Epithelial cell of proximal tubule (primary cell): ENCODE measurements around the gene HOXB5. TPM values are rescaled to one million over a fixed set of nuclear protein-coding genes. Genes with fewer than 3 reads are reported as not detected.

Experiments used
- DNase-seq: peaks from one replicate; pipeline ENCODE4 v3.0.0-alpha.2; 2011; ENCODE audit warnings: low read depth
- H3K4me3 ChIP-seq: 2 replicates; pipeline ENCODE4 v1.5.1; 2011; ENCODE audit warnings: low read depth, mild to moderate bottlenecking, low read length
- CTCF ChIP-seq: conservative IDR thresholded peaks from 2 replicates; pipeline ENCODE4 v1.5.1; 2012; ENCODE audit warnings: low read depth, mild to moderate bottlenecking, low read length
- total RNA-seq: library from RNA; depleted of rRNA; stranded (reverse); fragments of >200 nt; gene quantifications from 2 replicates; pipeline ENCODE4 v1.2.3, GENCODE V29; 2015

HOXB5 gene
- total RNA-seq, 1 donor from 2014 or later, result 5.5 TPM

- DNase-seq, result no peak
- no peak for TF ChIP-seq CTCF
- H3K4me3 ChIP-seq, result peak overlapping the region; percentile 86
Observed at GRCh38 chr17:48612854-48613691, 19.5 kb upstream of the HOXB5 start.

- DNase-seq, result no peak
- H3K4me3 ChIP-seq, result peak overlapping the region; percentile 86
- TF ChIP-seq CTCF, result no peak
Observed at GRCh38 chr17:48612456-48612853, 18.9 kb upstream of the HOXB5 start.

DNA sequence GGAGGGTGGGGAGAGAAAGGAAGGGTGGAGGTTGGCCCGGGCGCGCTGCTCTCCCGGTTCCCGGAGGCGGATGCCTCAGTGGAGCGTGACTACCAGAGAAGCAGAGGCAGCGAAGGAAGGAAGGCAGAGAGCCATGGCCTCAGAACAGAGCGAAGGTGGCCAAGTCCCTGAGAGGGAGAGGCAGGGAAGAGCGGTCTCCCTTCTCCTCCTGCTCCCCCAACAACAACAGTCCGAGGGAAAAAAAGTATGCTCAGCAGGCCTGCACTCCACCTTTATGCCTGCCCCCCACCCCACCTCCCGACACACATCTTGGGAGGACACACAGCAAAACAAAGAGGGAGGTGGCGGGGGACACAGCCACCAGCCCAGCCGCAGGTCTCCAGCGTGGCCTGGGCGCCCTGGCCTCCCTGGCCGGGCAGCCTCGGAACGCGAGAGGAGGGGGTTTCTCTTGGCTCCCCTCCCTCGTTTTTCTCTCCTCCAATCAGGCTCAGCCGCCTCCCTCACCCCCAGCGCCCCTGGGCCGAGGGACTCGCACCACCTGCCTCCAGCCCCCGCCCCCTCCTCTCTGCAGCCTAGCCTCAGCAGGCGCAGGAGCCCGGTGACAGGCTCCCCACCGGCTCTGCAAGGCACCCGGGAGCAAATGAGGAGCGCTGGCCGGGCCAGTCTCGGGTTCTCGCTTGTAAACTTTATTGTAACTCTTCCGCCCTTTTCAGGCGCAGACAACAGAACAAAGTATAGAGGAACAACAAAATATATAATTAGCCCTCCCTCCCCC, 18.3 kb upstream of the HOXB5 start:
- no peak for DNase-seq
- no peak for TF ChIP-seq CTCF
- H3K4me3 ChIP-seq, result peak overlapping the region; percentile 86

DNA sequence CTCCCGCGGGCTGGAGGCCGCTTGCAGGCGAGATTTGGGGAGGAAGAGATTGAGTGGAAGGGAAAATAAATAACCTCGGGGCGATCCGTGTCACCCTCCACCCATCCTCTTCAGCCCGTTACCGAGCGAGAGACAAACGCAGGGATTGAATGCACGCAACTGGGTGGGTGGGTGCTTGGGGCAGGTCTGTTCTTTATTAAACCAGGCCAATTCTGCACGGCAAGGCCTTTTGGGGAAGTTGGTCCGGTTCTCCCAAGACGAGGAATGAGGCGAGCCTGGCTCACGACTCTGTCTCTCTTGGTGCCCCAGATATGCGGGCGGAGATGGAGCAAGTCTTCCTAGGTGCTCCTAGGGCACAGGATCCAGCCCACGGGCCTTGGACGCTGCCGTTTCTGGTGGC, 17.6 kb upstream of the HOXB5 start:
- DNase-seq, result no peak
- no peak for TF ChIP-seq CTCF
- H3K4me3 ChIP-seq, result peak overlapping the region; percentile 86

DNA sequence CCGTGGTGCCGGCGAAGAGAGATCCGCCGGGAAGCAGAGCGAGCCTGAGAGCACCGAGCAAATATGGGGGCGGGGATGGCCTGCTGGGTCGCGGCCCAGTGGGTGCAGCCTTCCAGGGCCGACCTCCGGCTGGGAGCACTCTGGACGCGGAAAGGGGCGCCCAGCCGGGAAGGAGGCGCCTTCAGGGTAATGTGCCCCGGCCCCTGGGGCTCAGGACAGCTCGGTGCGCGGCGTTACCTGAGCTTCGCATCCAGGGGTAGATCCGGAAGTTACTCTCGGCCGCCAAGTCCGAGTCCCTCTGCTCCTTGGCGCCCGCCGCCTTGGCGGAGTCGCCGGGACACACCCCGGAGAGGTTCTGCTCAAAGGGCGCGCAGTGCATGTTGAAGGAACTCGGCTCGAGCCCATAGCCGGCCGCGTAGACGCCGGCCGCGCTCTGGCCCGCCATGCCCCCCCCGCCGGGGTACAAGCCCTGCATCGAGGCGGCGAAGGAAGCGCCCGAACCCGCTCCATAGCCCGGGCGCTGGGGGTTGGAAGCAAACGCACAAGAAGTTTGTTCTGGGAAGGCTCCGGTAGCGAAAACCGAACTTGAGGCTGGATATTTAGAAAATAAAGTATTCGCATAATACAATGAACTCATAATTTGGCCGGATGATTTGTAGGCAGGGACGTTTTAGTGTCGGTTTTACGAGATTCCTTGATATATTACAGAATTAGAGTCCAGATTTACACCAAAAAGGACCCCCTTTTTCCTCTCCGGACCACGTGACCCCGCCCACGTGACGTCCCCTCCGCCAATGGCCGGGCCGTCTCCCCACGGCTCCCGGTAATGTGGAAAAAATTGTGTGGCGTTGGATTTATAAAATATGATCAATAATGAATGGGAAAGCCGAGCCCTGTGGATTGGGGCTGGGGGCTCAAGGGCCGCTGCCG, 17.0 kb upstream of the HOXB5 start, which contains the start of gene HOXB7:
TSS of gene HOXB7 (minus strand) at position 736 of the 930 bp plus-strand sequence. CDS start at position 637, 99 bp downstream.
- H3K4me3 ChIP-seq, result peak within 1 kb of the TSS; percentile 86
- TF ChIP-seq CTCF, result no peak
- no peak for DNase-seq

DNA sequence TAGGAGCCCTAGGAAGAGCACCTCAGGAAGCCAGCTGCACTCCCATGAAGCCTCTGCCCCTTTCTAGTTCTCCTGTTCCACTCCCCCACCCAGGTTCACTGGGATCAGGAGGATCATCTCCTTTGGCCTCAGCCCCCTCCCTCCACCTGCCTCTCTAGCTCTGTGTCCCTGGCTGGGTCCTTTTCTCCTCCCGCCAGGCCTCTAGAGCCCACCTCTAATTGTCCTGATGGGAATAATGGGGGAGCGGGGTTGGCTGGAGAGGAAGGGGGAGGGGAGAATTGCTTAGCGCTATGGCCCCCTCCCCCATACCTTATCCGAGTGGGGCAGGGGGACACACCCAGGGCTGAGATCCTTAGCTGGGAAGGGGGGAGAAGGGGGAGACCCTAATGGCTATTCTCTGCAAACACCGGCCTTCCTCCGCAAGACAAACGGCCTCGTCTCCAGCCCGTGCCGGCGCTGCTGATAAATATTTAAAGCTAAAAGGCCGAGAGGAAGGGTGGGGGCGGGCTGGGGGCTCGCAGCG, 16.2 kb upstream of the HOXB5 start:
- no peak for TF ChIP-seq CTCF
- DNase-seq, result no peak
- H3K4me3 ChIP-seq, result peak overlapping the region; percentile 86
